ENCODE results near the gene FAAP100.

FAAP100 gene

DNA sequence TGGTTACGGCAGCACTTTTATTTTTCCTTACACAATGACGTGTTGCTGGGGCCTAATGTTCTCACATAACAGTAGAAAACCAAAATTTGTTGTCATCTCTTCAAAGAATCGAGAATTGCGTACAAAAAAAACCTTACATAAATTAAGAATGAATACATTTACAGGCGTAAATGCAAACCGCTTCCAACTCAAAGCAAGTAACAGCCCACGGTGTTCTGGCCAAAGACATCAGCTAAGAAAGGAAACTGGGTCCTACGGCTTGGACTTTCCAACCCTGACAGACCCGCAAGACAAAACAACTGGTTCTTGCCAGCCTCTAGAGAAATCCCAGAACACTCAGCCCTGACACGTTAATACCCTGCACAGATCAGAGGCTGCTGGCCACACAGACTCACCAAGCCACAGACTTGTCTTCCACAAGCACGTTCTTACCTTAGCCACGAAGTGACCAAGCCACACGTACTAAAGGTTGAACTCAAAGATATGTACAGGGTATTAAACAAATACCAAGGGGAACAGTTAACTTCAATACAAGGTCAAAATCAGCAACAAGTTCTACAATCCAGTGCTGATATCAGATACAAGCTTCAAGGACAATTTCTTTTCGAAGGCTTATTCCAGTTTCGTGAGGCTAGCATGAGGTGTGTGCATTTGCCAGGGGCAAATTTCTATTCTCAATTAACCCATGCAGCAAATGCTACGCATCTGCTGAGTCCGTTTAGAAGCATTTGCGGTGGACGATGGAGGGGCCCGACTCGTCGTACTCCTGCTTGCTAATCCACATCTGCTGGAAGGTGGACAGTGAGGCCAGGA, 42.0 kb downstream of the FAAP100 start:
- no peak for DNase-seq

DNA sequence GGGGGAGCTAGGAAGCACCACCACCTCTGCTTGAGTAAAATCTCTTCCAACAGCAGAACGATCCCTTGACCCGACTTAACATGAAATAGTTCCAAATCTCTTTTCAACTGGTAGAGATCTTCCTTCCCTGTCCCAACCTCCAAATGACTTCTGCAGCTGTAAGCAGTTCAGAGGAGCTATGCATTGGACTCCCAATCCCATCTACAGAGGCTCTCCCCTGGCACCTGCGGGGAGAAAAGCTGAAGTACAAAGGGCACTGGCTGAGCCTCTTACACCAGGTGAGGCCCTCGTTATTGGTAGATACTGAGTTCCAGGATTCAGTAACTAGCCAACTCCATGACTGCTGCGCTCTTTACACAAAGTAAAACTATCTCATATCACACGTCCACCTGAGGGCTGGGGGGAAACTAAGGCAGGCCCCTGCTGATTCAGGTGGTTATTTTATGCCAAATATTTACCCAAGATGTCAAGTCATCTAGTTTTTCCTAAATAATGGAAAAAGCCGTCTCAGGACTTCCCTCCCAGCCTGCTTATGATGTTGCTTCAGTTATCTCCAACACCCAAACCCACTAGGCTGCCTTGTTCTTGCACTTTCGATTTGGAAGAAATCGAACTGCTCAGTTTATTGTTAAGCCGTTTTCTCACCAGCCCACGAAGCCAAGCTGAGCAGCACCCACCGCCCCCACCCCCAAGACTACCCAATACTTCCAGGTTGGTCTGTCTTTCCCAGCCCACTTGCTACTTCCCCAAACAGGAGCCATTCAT, 42.8 kb downstream of the FAAP100 start:
- no peak for DNase-seq

DNA sequence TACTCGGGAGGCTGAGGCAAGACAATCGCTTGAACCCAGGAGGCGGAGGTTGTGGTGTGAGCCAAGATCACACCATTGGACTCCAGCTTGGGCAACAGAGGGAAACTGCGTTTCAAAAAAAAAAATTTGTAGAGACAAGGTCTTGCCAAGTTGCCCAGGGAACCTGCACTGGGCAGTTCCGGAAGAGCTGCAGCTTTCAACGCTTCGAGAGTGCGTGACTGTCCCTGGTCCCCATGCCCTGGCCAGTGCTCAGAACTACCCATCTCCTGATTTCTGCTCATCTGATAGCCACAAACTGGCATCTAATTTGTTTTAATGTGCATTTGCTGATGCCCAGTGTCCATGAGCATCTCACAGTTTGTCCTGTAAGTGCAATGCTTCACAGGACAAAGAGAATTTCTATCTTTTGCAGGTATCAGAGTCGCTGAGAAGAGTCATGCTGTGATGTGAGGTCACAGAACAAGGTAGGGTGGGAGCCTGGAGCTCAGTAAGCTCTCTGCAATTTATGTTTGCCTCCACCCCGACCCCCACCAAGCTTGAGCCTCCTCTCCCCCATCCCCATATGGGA, 43.4 kb downstream of the FAAP100 start:
- DNase-seq: peak; percentile 70

- DNase-seq: no peak
These were observed 48.5 kb downstream of the FAAP100 start for GRCh38 chr17:81503619-81504018.

GRCh38 chr17:81502471-81503017, 49.6 kb downstream of the FAAP100 start:
- no peak for DNase-seq

DNA sequence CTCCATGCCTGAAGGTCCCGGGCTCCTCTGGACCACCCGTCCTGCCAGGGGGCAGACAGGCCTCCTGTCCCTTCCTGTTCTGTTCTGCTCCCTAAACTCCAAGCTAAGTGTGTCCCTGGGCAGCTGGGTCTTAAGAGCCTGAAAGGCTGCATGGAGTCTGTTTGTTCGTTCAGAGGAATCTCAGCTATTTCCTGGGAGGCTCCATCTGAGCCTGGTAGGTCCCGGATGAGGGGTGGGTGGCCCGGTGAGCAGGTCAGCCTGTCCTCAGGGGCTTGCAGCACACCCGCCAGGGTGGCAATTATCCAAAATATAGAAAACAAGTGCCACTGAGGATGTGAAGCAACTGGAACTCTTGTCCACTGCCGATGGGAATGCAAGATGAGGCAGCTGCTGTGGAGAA, 52.1 kb downstream of the FAAP100 start:
- DNase-seq: no peak

DNA sequence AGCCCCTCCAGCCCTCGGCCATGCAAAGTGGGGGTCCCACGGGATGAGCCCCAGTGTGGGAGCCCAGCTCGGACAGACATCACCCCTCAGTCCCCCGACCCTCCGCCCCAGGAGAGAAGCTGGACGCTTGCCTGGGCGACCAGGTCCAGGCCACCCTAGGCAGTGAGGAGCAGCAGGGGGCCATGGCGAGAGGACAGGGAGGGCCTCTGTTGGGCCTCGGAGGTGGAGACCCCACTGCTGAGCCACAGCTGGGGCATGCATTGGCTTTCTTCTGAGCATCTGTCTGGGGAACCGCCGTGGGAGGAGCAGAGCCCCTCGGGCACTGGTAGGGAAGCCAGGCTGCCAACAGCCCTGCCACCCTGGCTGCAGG, 52.6 kb downstream of the FAAP100 start:
- DNase-seq: no peak

- DNase-seq: no peak
These were observed 53.1 kb downstream of the FAAP100 start for GRCh38 chr17:81498953-81499600.

GRCh38 chr17:81494626-81495377, 57.4 kb downstream of the FAAP100 start:
- no peak for DNase-seq

DNA sequence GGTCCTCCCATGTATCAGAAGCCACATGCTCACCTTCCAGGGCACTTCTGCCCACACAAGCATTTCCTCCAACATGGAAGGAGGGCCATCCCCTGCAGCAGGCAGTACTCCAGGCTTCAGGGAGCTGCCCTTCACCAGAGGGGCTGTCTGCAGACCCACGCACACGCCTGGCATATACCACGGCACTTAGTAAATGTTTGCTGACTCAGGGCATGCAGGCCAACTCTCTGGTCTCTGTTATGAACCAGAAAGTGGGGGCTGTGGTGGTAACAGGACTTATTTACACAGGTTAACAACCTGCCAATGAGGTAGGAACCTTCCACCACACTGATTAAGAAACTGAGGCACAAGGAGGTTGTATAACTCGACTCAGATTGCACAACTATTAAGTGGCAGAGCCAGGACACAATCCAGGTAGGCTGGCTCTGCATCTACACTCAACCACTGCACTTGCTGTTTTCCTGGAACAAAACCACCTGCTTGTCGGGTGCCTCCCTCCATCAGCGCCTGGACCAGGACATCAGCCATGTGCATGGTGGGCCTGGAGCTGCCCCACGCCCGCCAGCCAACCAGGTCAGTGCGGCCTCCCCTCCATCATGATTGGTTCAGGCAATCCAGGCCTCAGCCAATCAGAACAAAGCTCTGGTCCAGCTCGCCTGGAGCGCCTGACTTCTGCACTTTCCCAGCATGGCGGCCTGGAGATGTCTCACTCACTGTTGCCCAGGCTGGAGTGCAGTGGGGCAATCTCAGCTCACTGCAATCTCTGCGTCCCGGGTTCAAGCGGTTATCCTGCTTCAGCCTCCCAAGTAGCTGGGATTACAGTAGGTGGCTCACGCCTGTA, 58.7 kb downstream of the FAAP100 start:
- no peak for DNase-seq

DNA sequence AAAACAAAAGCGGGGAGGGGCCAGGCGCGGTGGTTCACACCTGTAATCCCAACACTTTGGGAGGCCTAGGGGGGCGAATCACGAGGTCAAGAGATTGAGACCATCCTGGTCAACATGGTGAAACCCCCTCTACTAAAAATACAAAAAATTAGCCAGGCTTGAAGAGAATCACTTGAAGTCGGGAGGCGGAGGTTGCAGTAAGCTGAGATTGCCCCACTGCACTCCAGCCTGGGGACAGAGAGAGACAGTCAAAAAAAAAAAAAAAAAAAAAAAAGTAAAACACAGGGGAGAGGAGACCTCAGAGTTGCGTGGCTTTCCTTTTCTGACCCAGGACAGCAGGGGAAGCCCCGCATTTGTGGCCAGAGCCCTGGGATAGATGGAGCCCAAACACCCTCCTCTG, 59.4 kb downstream of the FAAP100 start:
- no peak for DNase-seq

DNA sequence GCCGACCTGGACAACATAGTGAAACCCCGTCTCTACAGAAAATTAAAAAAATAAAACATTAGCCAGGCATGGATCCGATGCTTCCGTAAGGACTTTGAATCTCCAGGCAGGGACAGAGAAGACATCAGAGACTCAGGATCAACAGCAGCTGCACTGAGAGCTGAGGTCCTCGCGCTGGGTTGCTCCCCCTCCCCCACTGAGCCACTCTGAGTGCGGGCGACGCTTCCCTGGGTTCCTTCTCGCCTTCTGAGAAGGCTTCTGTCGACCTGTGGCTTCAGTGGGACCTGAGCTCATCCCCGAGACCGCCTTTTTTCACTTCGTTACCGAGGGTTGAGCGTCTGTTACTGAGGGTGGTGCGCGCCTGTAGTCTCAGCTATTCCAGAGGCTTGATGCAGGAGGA, 60.0 kb downstream of the FAAP100 start:
- DNase-seq: no peak

GRCh38 chr17:81491761-81492160, 60.4 kb downstream of the FAAP100 start:
- no peak for DNase-seq

DNA sequence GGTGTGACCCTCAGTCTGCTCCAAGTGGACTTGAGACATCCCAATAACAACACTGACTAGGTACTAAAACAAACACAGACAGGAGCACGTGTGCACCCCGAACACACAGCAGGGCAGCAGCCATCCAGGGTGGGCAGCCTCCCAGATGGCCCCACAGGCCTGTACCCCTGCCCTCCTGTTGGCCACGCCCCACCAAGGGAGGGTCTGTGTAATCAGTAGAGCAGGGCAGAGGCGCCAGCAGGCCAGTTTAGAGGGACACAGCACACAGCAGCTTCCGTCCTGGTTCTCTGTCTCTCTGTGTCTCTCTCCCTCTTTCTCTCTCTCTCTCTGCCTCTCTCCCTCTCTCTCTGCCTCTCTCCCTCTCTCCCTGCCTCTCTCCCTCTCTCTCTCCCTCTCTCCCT, 61.0 kb downstream of the FAAP100 start:
- no peak for DNase-seq

DNA sequence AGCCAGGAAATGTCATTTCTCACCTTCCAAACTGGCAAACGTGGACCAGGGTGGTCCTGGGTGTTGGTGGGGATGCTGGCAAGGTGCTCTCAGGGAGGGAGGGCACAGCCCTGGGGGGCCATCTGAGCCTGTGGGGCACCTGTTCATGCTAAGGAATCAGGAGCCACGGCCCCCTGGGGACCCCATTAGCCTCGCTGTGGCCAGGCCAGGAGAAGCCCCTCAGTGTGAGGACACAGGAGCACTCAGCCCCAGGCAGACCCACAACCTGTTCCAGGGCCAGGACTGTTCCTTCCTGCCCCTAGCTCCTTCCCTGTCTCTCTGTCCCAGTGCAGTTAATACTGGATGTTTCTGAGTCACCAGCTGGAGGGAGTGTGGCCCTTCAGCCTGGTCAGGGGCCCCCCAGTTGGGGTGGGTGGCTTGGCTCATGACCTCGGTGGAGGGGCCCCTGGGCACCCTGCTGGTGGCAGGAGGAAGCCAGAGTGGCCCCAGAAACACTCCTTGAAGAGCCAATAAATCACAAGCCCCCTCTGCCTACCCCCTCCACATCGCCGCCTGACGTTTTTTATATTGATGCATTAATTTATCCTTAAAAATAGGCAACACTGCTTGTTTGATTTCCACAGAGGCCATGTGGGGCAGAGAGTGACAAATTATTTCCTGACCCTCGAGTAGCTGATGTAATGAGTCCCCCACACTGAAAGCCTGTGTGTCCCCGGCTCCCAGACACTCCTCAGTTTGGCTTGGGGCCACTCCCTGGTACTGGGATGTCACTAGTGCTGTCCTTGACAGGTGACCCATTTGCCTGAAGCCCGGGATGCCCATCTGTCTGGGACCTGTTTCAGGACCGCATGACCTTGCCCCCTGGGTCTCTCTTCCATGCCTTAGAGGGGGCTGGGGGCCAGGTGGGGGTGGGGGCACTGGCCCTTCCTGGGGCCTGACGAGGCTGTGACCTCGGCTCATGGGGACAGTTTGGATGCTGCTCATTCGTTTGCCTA, 61.9 kb downstream of the FAAP100 start:
- no peak for DNase-seq
